Globus pallidus (tissue), 1 donor: ENCODE results near the gene SLC4A11.
A peak's percentile ranks its signal among the peaks of the same experiment; 100 is the strongest.
"Not testable (repeated sequence)": the region's sequence is repeated elsewhere in the genome, so short reads cannot be mapped to it uniquely, and the experiment has no call there.

Experiments
- DNase-seq: peaks from one replicate; pipeline ENCODE4 v3.0.0-alpha.2; 2015; ENCODE audit warnings: low spot score

The SLC4A11 gene

DNA sequence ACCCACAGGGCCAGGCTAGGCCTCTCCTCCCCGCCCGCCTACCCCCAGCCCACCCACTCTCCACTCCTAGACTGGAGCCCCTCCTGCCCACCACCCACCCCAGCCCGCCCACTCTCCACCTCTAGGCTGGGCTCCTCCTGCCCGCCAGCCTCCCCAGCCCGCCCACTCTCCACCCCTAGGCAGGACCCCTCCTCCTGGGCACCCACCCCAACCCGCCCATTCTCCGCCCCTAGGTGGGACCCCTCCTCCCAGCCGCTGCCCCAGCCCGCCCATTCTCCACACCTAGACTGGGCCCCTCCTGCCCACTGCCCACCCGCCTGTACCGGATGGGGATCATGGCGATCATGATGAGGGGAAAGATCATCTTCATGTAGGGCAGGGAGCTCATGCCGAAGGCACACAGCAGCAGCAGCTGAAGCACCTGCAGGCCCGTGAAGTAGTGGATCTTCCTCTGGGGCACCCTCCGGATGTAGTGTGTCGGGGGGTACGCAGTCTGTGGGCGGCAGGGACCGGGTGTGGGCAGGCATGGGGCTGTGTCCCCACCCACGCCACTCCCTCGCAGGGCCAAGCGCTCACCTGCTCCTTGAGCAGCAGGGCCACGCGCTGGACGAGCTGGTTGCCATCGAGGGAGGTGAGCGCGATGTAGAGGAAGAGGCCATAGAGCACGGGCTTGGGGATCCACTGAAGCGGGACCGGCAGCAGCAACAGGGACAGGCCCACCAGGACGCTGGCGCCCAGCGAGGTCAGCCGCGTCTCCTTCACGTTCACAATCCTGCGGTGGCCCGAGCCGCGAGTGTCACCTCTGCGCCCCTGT, 10.8 kb downstream of the SLC4A11 start:
- DNase-seq, result no peak

DNA sequence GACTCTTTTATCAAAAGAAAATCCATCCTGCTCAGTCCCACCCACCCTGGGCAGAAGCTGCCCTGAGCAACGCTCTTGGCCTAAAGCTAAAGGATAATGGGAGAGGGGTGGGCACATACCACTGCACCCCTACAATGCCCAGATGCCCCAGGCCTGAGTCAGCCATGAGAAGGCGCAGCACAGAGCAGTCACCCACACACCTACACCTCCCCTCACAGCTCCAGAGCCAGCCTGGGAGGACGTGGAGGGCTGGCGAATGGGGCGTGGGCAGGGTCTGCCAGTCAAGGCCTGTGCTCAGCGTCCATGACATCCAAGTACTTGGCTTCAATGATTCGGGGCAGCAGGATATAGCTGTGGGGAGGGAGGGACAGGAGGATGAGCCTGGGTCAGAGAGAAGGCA, 11.5 kb downstream of the SLC4A11 start:
- DNase-seq, result no peak

DNA sequence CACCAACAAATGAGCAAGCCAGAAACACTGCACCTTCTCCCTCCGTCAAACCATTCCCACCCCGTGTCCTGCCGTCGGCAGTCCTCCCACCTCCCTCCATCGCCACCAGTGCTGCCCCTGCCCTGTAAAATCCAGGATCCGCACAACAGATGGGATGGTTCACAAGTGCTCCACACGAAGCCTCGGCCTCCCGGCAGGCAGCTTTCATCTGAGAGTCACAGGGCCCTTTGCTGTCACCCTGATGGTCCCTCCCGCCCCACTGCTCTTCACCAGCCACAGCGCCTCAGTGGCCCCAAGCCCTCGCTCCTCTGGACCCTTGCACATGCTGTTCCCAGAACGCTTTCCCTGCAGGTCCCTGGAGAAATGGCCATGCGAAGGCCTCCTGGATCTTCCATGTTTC, 12.1 kb downstream of the SLC4A11 start:
- no peak for DNase-seq

DNA sequence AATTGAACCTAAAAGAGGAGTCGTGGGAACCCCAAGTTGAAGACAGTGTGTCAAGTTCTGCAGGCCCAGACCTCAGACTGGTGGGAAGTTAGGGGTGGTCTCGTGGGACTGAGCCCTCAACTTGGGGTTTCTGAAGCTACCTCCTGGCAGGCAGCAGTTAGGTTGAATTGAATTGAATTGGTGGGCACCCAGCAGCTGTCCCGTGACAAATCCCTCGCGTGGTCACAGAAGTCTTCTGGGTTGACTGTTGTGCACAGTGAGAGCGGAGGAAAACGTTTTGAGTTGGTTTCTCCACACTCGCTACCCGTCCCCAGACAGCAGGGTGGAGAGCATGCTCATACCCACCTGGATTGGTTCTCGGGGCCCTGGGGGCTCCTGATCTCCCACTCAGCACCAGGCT, 12.9 kb downstream of the SLC4A11 start:
- no peak for DNase-seq

DNA sequence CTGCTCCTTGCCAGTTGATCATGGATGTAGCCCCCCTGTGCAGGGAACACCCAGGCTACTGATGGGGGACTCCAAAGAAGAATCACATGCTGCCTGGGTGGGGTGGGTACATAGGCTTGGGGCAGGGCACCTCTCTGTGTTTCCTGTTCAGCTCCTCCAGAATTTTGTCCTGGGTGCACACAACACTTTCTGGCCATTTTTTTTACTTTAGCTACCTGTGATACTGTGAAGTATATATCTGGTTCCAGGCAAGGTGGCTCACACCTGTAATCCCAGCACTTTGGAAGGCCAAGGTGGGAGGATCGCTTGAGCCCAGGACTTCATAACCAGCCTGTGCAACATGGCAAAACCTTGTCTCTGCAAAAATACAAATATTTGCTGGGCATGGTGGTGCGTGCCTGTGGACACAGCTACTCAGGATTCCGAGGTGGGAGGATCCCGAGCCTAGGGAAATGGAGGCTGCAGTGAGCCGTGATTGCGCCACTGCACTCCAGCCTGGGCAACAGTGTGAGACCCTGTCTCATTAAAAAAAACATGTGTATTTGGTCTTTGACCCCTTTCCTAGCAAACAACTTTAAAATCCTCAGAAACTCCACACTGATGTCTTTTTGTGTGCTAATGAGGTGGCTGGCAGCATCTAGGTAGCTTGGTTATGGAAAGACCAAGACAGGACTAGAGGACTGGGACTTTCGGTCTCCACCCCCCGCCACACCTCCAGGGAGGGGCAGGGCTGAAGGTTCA, 14.1 kb downstream of the SLC4A11 start:
- DNase-seq, result no peak

DNA sequence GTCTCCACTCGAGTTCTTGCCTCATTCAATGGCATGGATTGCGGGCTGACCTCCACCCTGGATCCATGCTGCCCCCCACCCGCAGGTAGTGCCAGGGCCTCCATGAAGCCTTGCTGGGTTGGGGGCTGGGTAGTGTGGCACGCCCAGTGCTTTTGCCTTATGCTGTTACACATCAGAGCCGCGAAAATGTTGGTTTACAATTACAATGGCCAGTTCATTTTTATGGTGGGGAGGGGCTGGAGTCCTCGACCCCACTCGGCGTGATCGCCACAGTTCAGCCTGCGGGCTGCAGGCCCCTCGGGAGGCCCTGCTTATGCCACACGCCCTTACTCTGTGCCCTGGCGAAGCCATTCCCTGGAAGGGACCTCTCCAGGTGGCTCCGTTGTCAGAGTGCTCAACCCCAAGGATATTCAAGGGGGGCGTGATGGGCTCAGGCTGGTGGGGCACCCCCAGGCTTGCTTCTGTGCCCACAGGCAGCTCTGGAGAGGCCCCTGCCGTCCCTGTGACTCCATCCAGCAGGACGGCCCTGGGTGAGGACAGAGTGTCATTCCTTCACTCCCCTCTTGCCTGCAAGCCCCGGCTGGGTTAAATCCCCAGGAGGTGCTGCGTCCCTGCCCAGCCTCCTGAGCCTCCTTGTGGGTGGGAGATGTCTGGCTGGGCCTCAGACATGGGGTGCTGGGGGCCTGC, 14.9 kb downstream of the SLC4A11 start:
- DNase-seq, result no peak

DNA sequence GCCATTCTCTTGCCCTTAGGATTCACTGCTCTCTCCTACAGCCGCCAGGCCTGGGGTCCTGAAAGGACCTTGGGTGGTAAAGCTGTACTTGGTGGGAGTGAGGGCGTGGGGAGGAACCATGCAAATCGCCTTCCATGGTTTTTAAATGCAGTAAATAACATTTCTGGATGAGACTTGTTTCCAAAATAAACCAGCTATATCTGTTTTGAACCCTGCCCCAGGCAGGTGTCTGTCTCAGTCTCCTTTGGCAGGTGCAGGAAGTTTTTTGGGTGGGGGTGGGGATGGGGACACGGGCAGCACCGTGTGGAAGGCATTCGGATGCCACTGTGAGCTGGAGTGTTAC, 15.4 kb downstream of the SLC4A11 start:
- no peak for DNase-seq

DNA sequence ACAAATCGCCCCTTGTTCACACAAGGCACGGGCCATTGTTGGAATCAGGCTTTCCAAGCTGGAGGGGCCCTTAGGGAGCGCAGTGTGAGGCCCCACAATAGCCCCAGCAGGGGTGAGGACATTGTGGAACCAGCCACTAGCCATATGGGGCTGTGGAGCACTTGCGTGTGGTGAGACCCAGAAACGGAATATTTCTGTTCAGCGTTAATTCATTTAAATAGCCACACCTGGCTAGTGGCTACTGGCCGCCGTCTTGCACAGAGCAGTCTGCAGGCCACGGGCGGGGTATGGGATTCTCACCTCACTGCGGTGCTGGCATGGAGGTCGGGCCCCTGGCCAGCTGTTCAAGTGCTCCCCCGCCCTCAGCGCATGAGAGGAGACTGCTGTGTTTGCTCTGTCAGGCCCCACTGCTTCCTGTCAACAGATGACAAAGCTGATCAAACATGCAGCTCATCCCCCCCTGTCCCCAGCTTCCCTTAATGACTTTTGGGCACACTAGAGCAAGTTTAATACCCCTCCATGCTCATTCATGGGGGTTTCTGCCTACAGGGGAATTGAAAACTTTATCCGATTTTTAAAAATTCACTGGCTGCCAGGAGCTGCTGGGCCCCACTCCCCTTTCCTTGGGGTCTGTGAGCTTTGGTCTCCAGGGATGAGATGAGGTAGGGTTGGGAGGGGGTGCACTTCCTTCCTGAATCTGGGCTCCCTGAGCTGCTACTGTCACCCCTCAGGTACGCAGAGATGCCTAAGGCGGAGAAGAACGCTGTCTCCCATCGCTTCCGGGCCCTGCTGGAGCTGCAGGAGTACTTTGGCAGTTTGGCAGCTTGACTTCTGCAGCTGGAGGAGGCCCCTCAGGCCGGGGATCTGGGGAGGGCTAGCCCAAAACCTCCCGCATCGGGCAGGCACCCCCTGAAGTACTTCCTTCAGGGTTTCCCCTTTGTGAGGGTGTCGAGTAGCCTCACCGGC, 16.1 kb downstream of the SLC4A11 start:
- DNase-seq, result no peak

DNA sequence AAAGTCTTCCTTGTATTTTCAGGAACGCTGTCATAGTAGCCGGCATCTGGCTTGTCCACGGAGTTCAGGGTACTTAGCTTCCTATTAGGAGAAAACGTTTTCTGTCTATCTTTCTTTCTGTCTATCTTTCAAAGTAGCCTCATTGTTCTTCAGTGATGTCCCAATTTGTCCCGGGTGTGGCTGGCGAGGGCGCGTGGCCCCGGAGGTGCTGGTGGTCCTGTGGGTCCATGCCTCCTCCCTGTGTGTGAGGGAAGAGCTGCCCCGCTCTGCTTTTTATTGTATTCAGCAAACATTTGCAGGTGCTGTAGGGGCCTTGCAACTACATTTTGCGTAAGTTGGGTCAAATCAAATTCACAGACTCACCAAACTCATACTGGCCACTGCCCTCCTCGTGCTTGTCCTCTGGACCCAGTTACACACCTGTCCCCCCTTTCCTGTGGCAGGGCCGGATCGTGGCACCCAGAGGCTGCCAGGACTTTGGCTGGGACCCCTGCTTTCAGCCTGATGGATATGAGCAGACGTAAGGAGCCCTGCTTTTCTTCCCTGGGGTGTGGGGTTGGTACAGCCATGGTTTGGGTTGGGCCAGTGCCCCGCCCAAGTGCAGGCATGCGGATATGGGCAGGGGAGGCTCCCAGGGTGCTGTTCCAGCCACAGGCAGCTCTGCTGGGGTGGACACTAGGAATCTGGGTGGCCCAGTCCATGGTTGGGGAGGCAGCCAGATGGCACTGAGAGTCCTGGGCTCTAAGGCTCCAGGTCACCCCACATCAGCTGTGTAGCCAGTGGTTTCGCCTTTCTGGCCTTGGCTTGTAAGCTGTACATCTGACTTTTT, 17.4 kb downstream of the SLC4A11 start:
- DNase-seq, result no peak

DNA sequence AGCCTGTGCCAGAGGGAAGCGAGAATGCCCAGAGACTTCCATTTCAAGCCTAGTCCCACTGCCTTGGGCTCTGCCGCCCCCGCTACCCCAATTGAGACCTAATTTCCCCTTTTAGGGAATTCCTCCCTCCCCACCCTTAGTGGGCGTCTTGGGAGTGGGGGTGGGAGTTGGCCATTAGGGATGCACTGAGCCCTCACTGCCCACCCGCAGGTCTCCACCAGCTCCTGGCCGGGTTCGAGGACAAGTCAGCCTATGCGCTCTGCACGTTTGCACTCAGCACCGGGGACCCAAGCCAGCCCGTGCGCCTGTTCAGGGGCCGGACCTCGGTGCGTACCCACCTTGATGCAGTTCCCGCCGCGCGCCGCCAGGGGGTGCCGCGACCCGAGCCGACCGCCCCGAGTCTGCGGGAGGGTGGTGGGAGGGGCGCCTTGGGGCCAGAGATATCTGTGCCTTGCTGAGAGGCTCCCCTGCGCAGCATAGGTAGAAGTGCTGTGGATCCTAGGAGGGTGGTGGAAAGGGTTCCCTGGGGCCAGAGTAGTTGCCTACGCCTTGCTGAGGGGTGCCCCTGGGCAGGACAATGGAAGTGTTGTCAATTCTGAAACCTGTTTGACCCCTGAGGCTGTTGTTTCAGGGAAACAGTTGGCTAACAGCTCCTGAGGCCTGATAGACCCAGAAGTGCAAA, 20.5 kb downstream of the SLC4A11 start:
- no peak for DNase-seq

DNA sequence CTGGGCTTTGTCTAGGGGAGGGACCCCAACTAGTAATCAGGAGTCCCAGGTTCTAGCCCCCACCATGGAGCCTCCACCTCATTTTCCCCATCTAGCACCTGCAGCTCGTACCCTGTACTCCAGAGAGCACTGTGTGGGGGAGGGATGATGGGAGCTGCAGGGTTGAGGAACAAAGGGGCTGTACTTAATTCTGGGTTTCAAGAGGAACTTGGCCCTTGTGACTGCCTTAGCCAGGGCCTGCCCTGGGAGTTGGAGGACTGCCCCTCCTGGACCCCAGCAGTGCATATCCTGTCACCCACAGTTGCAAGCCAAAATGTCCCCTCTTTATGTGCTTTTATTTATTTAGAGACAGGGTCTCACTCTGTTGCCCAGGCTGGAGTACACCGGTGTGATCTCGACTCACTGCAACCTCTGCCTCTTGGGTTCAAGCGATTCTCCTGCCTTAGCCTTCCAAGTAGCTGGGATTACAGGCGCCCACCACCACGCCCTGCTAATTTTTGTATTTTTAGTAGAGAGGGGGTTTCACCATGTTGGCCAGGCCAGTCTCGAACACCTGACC, 23.6 kb downstream of the SLC4A11 start:
- DNase-seq, result not testable (repeated sequence)

DNA sequence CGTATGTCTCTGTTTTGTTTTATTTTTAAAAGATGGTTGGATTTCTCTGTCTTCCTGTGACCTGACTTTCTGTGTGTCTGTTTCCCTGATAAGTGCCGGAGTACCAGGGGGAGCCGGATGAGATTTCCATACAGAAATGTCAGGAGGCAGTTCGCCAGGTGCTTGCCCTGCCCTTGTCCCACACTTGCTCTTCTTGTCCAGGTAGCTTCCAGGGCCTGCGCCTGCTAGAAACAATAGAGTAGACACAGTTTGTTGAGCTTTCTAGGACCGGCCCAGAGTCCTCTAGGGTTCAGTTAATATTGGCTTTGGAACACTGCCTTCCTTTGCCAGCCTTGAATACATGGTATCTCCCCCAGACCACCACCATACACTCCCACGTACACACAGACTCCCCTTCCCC, 25.8 kb downstream of the SLC4A11 start:
- no peak for DNase-seq

DNA sequence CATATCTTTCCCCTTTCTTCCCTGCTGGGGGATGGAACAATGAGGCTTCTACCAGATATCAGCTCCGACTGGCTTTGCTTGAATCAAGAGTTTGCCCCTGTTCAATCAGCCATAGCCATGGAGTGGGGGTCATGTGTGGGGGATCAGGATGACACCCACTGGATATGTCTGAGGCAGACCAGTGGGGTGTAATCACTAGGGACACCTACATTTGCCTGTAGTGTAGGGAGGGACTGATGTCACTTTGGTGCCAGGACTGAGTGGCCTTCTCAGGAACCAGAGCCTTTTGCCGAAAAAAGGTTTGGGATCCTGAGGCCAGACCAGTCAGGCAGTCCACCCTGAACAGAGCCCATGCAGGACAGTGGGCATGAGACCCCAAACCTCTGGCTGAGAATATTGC, 28.6 kb downstream of the SLC4A11 start:
- DNase-seq, result no peak

DNA sequence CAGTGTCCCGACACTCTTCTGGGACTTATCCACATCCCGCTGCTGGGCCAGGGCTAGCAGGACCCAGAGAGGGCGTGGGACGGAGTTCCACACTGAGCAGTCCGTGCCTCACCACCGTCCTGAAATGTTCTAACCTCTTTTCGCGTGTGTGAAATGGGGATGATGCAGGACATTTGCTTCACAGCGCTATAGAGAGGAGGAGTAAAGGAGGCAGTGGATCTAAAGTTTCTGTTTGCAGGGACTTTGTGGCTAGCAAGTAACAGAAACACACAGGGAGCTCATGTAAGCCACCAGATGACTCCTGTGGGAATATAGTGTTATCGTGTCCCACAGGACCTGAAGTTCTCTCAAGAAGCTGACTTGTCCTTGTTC, 29.1 kb downstream of the SLC4A11 start:
- no peak for DNase-seq

DNA sequence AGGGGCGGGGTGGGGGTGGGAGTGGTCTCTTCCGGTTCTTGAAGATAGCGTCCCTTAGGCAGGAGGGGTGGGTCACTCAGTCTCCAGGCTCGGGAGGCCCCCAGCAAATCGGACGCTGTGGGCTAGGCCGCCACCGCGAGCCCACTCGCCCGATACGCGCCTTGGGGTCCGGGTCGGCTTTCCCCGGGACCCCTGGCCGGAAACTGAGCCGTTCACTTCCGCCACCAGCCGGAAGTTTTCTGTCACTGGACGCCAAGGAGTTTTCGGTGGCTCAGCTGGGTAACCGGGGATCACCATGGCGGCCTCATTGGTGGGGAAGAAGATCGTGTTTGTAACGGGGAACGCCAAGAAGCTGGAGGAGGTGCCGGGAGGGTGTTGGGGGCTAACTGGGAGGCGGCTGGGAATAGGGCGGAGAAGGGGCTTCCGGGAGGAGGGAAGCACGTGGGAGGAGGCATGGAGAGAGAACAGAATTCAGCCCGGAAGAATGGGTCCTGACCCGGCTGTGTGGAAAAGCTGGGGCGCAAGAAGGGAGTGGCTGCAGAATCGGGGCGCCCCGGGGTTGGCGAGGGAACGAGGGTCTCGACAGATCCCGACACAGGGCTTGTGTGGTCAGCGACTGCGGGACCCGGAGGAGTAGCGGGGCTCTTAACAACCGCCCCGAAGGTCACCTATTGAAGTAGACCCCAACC, 29.6 kb downstream of the SLC4A11 start, which contains the start of gene ITPA:
Gene ITPA, plus strand, starts transcription at position 242 of the 689 bp plus-strand sequence. Its CDS starts 54 bp downstream, at position 296.
- DNase-seq, result no peak

DNA sequence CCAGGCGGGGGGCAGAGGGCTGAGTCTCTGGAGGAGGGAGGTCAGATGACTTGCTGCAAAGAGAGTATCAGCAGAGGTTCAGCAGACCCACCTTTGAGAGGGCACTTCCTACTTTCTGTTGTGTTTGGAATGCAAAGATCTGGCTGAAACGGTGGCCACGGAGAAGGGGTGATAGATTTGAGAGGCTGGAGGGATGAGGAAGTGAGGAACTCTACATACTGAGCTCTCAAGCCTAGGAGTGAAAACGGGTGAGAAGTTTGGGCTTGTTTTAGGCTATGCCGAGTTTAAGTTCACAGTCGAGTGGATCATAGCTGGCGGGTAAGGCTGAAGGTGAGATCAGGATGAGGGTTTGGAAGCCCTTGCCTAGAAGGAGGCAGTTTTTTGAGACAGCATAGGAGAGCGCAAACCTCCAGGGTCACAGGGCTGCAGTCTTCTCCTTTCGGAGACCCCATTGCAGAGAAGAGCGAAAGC, 30.2 kb downstream of the SLC4A11 start:
- DNase-seq, result no peak

DNA sequence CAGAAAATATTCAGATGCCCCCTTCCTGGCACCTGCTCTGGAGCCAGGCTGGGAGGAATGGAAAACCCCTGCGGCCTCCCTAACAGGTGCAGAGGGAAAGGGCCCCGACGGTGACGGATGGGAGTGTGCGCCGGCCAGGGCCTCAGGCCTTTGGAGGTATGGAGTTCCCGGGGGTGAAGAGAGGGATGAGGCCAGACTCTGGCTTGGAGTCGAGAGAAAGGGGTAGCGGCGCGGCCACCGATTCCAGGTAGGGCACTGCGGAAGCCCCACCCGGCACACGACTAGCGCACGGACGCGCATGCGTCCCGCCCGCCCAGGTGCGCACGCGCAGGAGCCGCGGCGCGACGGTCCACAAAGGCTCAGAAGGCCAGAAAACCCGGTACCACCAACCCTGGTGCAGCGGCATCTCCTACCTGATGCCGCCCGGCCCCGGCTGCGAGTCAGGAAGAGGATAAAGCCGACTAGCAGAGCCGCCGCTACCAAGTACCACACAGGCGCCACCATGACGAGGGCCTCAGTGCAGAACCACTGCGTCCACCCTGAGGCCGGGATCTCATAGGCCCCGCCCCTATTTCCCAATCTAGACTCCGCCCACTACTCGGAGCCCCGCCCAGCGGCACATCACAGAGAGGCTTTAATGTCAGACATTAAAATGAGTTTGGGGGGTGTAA, 34.7 kb downstream of the SLC4A11 start, which contains the start of gene DDRGK1:
Gene DDRGK1, minus strand, starts transcription at position 559 of the 671 bp plus-strand sequence. Its CDS starts 55 bp downstream, at position 504.
- peak; percentile 86 for DNase-seq

DNA sequence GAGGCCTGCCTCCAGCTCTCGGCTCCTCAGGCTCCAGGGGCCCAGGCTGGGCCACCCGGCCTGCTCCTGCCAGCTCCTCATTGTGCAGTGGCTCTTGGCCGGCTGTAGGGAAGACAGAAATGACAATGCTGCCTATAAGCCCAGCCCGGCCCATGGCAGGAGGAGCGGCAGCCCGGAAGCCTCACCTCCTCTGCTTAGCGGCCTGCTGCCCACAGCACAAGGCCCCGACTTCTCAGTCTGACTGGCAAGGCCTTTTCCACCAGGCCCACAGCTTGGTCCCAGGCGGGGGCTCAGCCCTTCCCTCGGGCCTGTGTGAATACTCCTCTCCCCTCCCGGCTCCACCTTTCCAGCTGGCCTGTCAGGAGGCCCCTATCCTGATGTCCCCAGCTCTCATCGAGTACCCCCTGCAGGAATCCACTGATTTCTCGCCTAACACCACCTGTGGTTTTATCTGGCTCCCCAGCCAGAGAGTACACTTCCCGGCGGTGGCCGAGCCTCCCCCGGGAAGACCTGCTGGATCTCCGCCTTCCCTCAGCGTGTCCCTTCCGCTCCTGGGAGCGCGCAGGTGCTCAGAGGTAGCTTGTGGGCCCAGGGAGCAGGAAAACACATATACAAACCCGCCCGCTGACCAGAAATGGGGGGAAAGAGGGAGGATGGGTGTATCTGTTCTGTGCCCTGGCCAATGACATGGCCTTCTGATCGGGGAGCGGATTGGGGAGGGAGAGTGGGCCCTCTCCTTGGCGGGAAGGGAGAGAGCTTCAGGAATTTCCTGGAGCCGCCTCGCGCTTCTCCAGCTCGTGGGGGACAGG, 35.5 kb downstream of the SLC4A11 start:
- no peak for DNase-seq
